ENCODE data around the gene CIRBP.

The CIRBP gene

GRCh38 chr19:1269065-1269477, at the start of gene CIRBP:
Gene CIRBP (plus strand): TSS chr19:1269332. CDS start chr19:1270934, 1,602 bp downstream.
- peak; percentile 93 to 94 for DNase-seq

- DNase-seq: no peak
These were observed 49.2 kb upstream of the CIRBP start for GRCh38 chr19:1219786-1220476.

- no peak for DNase-seq
These were observed 48.6 kb upstream of the CIRBP start for GRCh38 chr19:1220477-1220930.

GRCh38 chr19:1220976-1221903, 47.9 kb upstream of the CIRBP start:
- no peak for DNase-seq

- DNase-seq: no peak
These were observed 47.3 kb upstream of the CIRBP start for GRCh38 chr19:1221904-1222255.

- DNase-seq: no peak
These were observed 46.7 kb upstream of the CIRBP start for GRCh38 chr19:1222394-1222793.

- DNase-seq: no peak
These were observed 45.9 kb upstream of the CIRBP start for GRCh38 chr19:1223018-1223855.

- DNase-seq: no peak
These were observed 44.9 kb upstream of the CIRBP start for GRCh38 chr19:1224047-1224825.

GRCh38 chr19:1224847-1225246, 44.3 kb upstream of the CIRBP start:
- no peak for DNase-seq

GRCh38 chr19:1225440-1226226, 43.5 kb upstream of the CIRBP start:
- no peak for DNase-seq

- DNase-seq: no peak
These were observed 43.0 kb upstream of the CIRBP start for GRCh38 chr19:1226227-1226518.

GRCh38 chr19:1226522-1227303, 42.4 kb upstream of the CIRBP start:
- DNase-seq: no peak

GRCh38 chr19:1227304-1228054, 41.7 kb upstream of the CIRBP start:
- no peak for DNase-seq

- no peak for DNase-seq
These were observed 40.8 kb upstream of the CIRBP start for GRCh38 chr19:1228161-1228957.

- DNase-seq: no peak
These were observed 39.8 kb upstream of the CIRBP start for GRCh38 chr19:1229056-1229923.

- no peak for DNase-seq
These were observed 39.0 kb upstream of the CIRBP start for GRCh38 chr19:1229924-1230782.

Data from Kasumi-1 (cell line).